T-helper 22 cell (primary cell): ENCODE data around the gene CEP131.
A peak's percentile ranks its signal among the peaks of the same experiment; 100 is the strongest.

Experiments
- DNase-seq: peaks from one replicate; pipeline ENCODE4 v3.0.0-alpha.2; 2020; ENCODE audit warnings: low read depth

CEP131 gene

GRCh38 chr17:81222906-81223761, at the start of gene CEP131:
TSS of gene CEP131 (minus strand) at chr17:81222965. CDS start at chr17:81220056, 2,909 bp downstream.
- peak; percentile 98 for DNase-seq

- DNase-seq, result no peak
Observed at GRCh38 chr17:81271226-81271625, 48.5 kb upstream of the CEP131 start.

- no peak for DNase-seq
Observed at GRCh38 chr17:81270279-81270678, 47.5 kb upstream of the CEP131 start.

GRCh38 chr17:81267390-81268067, 44.8 kb upstream of the CEP131 start:
- no peak for DNase-seq

- DNase-seq, result no peak
Observed at GRCh38 chr17:81265576-81265975, 42.8 kb upstream of the CEP131 start.

- no peak for DNase-seq
Observed at GRCh38 chr17:81264640-81265039, 41.9 kb upstream of the CEP131 start.

GRCh38 chr17:81263371-81264181, 40.8 kb upstream of the CEP131 start:
- no peak for DNase-seq

GRCh38 chr17:81261582-81262336, 39.0 kb upstream of the CEP131 start:
- no peak for DNase-seq

GRCh38 chr17:81261096-81261495, 38.3 kb upstream of the CEP131 start:
- DNase-seq, result no peak

GRCh38 chr17:81260641-81261040, 37.9 kb upstream of the CEP131 start:
- no peak for DNase-seq

GRCh38 chr17:81260171-81260570, 37.4 kb upstream of the CEP131 start:
- no peak for DNase-seq

- DNase-seq, result no peak
Observed at GRCh38 chr17:81259058-81259605, 36.4 kb upstream of the CEP131 start.

- DNase-seq, result no peak
Observed at GRCh38 chr17:81258292-81258691, 35.5 kb upstream of the CEP131 start.

GRCh38 chr17:81257533-81257932, 34.8 kb upstream of the CEP131 start:
- DNase-seq, result no peak

- no peak for DNase-seq
Observed at GRCh38 chr17:81256616-81257015, 33.9 kb upstream of the CEP131 start.

- no peak for DNase-seq
Observed at GRCh38 chr17:81254955-81255717, 32.4 kb upstream of the CEP131 start.

- no peak for DNase-seq
Observed at GRCh38 chr17:81253358-81254131, 30.8 kb upstream of the CEP131 start.

- no peak for DNase-seq
Observed at GRCh38 chr17:81252987-81253329, 30.2 kb upstream of the CEP131 start.

- no peak for DNase-seq
Observed at GRCh38 chr17:81252326-81252986, 29.7 kb upstream of the CEP131 start.
